C4-2B (cell line): Measurements from ENCODE around the gene EXOSC6.
"Not testable (repeated sequence)": the region's sequence is repeated elsewhere in the genome, so short reads cannot be mapped to it uniquely, and the experiment has no call there.

Source experiments
- CTCF ChIP-seq: fragments of 450-650 bp; conservative IDR thresholded peaks from 2 replicates; pipeline ENCODE4 v1.5.1; 2017; ENCODE audit warnings: mild to moderate bottlenecking
- ZFX ChIP-seq: fragments of 450-650 bp; IDR thresholded peaks from 2 replicates; pipeline ENCODE4 v1.6.1; 2017

DNA sequence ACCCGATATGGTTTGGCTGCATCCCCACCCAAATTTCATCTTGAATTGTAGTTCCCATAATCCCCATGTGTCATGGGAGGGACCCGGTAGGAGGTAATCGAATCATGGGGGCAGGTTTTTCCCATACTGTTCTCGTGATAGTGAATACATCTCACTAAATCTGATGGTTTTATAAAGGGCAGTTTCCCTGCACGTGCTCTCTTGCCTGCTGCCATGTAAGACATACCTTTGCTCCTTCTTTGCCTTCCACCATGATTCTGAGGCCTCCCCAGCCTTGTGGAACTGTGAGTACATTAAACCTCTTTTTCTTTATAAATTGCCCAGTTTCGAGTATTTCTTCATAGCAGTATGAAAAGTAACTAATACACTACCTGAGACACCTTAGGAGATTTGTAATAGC, 45.4 kb downstream of the EXOSC6 start:
- not testable (repeated sequence) for TF ChIP-seq CTCF, ZFX
